CD4-positive, alpha-beta T cell (primary cell): ENCODE results near the gene TPP2. TPM values are rescaled to one million over a fixed set of nuclear protein-coding genes. Genes with fewer than 3 reads are reported as not detected.

Experiments used
- ATAC-seq: fragments of 200-7000 bp; cut with Tn5 transposase; one replicate; pipeline ENCODE4 v1.10.0; 2022; ENCODE audit warnings: mild to moderate bottlenecking; ENCODE audit not compliant: poor library complexity
- CTCF ChIA-PET: fragments of 350-600 bp; sonication (Branson Sonifier 250); formaldehyde crosslinking; loops from one replicate; lab custom pipeline; 2021; ENCODE audit warnings: antibody characterized with exemption, inconsistent platforms; lab: Charles Lee
- POLR2A ChIA-PET: fragments of 350-600 bp; sonication (Branson Sonifier 250); formaldehyde crosslinking; loops from one replicate; lab custom pipeline; 2021; ENCODE audit warnings: antibody characterized with exemption, inconsistent platforms; lab: Charles Lee
- DNase-seq, 14 experiments: peaks; one replicate each; pipeline ENCODE4 v3.0.0-alpha.2; 2013 to 2020; ENCODE audit warnings: mixed read lengths in 2 of 14
- H3K27ac ChIP-seq, 2 donors: one replicate each; pipeline versions ENCODE4 v1.5.1 to v1.7.0; 2013; ENCODE audit warnings: low read length in 2 of 2, low read depth in 1 of 2, mild to moderate bottlenecking in 1 of 2
- H3K27me3 ChIP-seq, 2 experiments: 1 replicate in 1 of 2; 2 replicates in 1 of 2; pipeline versions ENCODE4 v1.6.1 to v1.7.0; 2013; ENCODE audit warnings: low read length in 2 of 2, control low read depth in 1 of 2, mild to moderate bottlenecking in 1 of 2, moderate library complexity in 1 of 2; ENCODE audit not compliant: insufficient read depth in 2 of 2, control insufficient read depth in 1 of 2
- H3K36me3 ChIP-seq: one replicate; pipeline ENCODE4 v1.6.1; 2013; ENCODE audit warnings: low read length, control low read depth; ENCODE audit not compliant: insufficient read depth
- H3K4me1 ChIP-seq: one replicate; pipeline ENCODE4 v1.6.1; 2013; ENCODE audit warnings: low read length, control low read depth; ENCODE audit not compliant: insufficient read depth
- H3K4me3 ChIP-seq: one replicate; pipeline ENCODE4 v1.5.1; 2013; ENCODE audit warnings: mild to moderate bottlenecking, low read length, moderate library complexity
- H3K9me3 ChIP-seq, 2 experiments: 1 replicate in 1 of 2; 2 replicates in 1 of 2; pipeline versions ENCODE4 v1.6.1 to v1.7.0; 2013; ENCODE audit warnings: low read length in 2 of 2, mild to moderate bottlenecking in 2 of 2, control low read depth in 1 of 2, moderate library complexity in 1 of 2; ENCODE audit not compliant: control insufficient read depth in 1 of 2, insufficient read depth in 1 of 2
- H3K27ac Mint-ChIP-seq: one replicate; pipeline ENCODE4 v1.8.0; 2020; ENCODE audit warnings: mixed read lengths
- H3K27me3 Mint-ChIP-seq: one replicate; pipeline ENCODE4 v1.8.0; 2021; ENCODE audit warnings: mixed read lengths
- H3K36me3 Mint-ChIP-seq: one replicate; pipeline ENCODE4 v1.8.0; 2021; ENCODE audit warnings: low read depth, mixed read lengths
- H3K4me1 Mint-ChIP-seq: one replicate; pipeline ENCODE4 v1.8.0; 2021; ENCODE audit warnings: low read depth, mixed read lengths
- H3K4me3 Mint-ChIP-seq: one replicate; pipeline ENCODE4 v1.8.0; 2020; ENCODE audit warnings: mild to moderate bottlenecking, mixed read lengths
- H3K9me3 Mint-ChIP-seq: one replicate; pipeline ENCODE4 v1.8.0; 2020; ENCODE audit warnings: mixed read lengths
- CTCF ChIP-seq: fragments of 200-600 bp; IDR thresholded peaks from one replicate; pipeline ENCODE4 v1.8.0; 2022; ENCODE audit warnings: antibody characterized with exemption, mild to moderate bottlenecking
- intact Hi-C, 2 experiments: fragments of 100-400 bp; cut with DNase I in 1 of 2; cut with micrococcal nuclease in 1 of 2; formaldehyde crosslinking; loops; one replicate each; pipeline versions ENCODE4 v1.15.1 to v1.9.0; 2023 to 2025; cut with DNase I, micrococcal nuclease
- total RNA-seq, 174 experiments: library from RNA in 2 of 174; stranded (reverse) in 2 of 174; gene quantifications; one replicate each; pipeline ENCODE4 v1.2.3 and lab custom pipeline; 2021 to 2026

Gene TPP2
- total RNA-seq, 2 experiments from 2014 or later = 146 to 147 TPM

- intact Hi-C loops = loop anchor here (2.0 to 5.0 kb wide), 4 partner anchors 15 to 1916 kb away; no protein-coding TSS in a partner anchor
- ChIA-PET POLR2A (interaction anchor here (1.6 to 11.0 kb wide), 5 partner anchors 9 to 254 kb away, joined by 6 to 575 read pairs (median 95); partner anchors contain the start of genes ERCC5 and TEX30), CTCF (interaction anchor here (1.7 kb wide), 1 partner anchor 254 kb away, joined by 5 read pairs; no protein-coding TSS in a partner anchor)
- H3K4me1 ChIP-seq = peaks cover 21% of the 10 kb centered on the region
- no peaks in the 10 kb centered on the region for H3K9me3 ChIP-seq
- peaks cover 22% of the 10 kb centered on the region for H3K36me3 Mint-ChIP-seq
- H3K4me3 ChIP-seq = no peak overlapping the region
- H3K36me3 ChIP-seq = no peaks in the 10 kb centered on the region
- TF ChIP-seq CTCF = no peak
- no peaks in the 10 kb centered on the region for H3K9me3 Mint-ChIP-seq
- ATAC-seq (no peak), DNase-seq (no peak)
- no peaks in the 10 kb centered on the region for H3K27me3 Mint-ChIP-seq
- peaks cover 49% of the 10 kb centered on the region for H3K4me1 Mint-ChIP-seq
- H3K27me3 ChIP-seq = no peaks in the 10 kb centered on the region
- H3K27ac ChIP-seq = no peak overlapping the region
- peak overlapping the region; percentile 100 for H3K27ac Mint-ChIP-seq
- H3K4me3 Mint-ChIP-seq = peak overlapping the region; percentile 95
Measured at GRCh38 chr13:102593466-102593865, 3.3 kb upstream of the TPP2 start.

GRCh38 chr13:102597029-102597961 is 509 bp downstream of the TPP2 start:
- Mint-ChIP-seq H3K9me3 (no peaks in the 10 kb centered on the region), H3K27me3 (no peaks in the 10 kb centered on the region), H3K4me3 (peak overlapping the region; percentile 97), H3K36me3 (peaks cover 41% of the 10 kb centered on the region), H3K27ac (peak overlapping the region; percentile 100), H3K4me1 (peaks cover 78% of the 10 kb centered on the region)
- CTCF ChIA-PET = interaction anchor here (1.5 kb wide), 1 partner anchor 248 kb away, joined by 4 read pairs; the partner anchor contains the start of gene ERCC5
- intact Hi-C loops = loop anchor here (2.0 to 5.0 kb wide), 3 partner anchors 175 to 202 kb away; partner anchors contain the start of gene TEX30 (in 2 of the 2)
- peak overlapping the region; percentile 76 for H3K4me3 ChIP-seq
- no peaks in the 10 kb centered on the region for H3K9me3 ChIP-seq
- POLR2A ChIA-PET = interaction anchor here (0.5 to 11.0 kb wide), 29 partner anchors 13 to 1923 kb away, joined by 3 to 575 read pairs (median 5); partner anchors contain the start of genes ERCC5, TEX30 and TMTC4
- H3K27ac ChIP-seq = peak overlapping the region; percentile 71 to 98
- DNase-seq (peak in 9 of 14 experiments; percentile 3 to 45 (median 16)), ATAC-seq (no peak)
- TF ChIP-seq CTCF = no peak
- no peaks in the 10 kb centered on the region for H3K27me3 ChIP-seq
- peaks cover 27% of the 10 kb centered on the region for H3K4me1 ChIP-seq
- peaks cover 3% of the 10 kb centered on the region for H3K36me3 ChIP-seq

- Mint-ChIP-seq H3K27me3 (no peaks in the 10 kb centered on the region), H3K27ac (peak overlapping the region; percentile 100), H3K4me1 (peaks cover 78% of the 10 kb centered on the region), H3K9me3 (no peaks in the 10 kb centered on the region), H3K4me3 (peak overlapping the region; percentile 95), H3K36me3 (peaks cover 49% of the 10 kb centered on the region)
- Histone ChIP-seq H3K27me3 (no peaks in the 10 kb centered on the region), H3K4me3 (peak overlapping the region; percentile 76), H3K4me1 (peaks cover 20% of the 10 kb centered on the region), H3K36me3 (peaks cover 7% of the 10 kb centered on the region), H3K9me3 (no peaks in the 10 kb centered on the region), H3K27ac (peak overlapping the region; percentile 8 to 98)
- POLR2A ChIA-PET = interaction anchor here (0.6 to 11.0 kb wide), 9 partner anchors 12 to 256 kb away, joined by 3 to 575 read pairs (median 5); partner anchors contain the start of genes ERCC5 and TEX30
- ATAC-seq (no peak), DNase-seq (no peak)
- CTCF ChIA-PET = no interaction called here
- intact Hi-C loops = loop anchor here in 1 of 2 experiments (2.0 to 5.0 kb wide), 2 partner anchors 25 to 174 kb away; partner anchors contain the start of gene TEX30
- TF ChIP-seq CTCF = no peak
Measured at GRCh38 chr13:102598061-102598460, 1.3 kb downstream of the TPP2 start.
